Measurements from ENCODE around the gene ZCCHC13. TPM values are rescaled to one million over a fixed set of nuclear protein-coding genes. Genes with fewer than 3 reads are reported as not detected.

The ZCCHC13 gene
- total RNA-seq, 1 donor from 2014 or later = not detected

- DNase-seq (ENCODE audit: extremely low spot score, unreplicated experiment) = no peak
- Mint-ChIP-seq H3K27ac (no peak overlapping the region), H3K36me3 (no peaks in the 10 kb centered on the region), H3K27me3 (no peaks in the 10 kb centered on the region), H3K4me1 (ENCODE audit: unreplicated experiment) (no peaks in the 10 kb centered on the region), H3K4me3 (no peak overlapping the region), H3K9me3 (no peaks in the 10 kb centered on the region)
- TF ChIP-seq, protein P1, sequence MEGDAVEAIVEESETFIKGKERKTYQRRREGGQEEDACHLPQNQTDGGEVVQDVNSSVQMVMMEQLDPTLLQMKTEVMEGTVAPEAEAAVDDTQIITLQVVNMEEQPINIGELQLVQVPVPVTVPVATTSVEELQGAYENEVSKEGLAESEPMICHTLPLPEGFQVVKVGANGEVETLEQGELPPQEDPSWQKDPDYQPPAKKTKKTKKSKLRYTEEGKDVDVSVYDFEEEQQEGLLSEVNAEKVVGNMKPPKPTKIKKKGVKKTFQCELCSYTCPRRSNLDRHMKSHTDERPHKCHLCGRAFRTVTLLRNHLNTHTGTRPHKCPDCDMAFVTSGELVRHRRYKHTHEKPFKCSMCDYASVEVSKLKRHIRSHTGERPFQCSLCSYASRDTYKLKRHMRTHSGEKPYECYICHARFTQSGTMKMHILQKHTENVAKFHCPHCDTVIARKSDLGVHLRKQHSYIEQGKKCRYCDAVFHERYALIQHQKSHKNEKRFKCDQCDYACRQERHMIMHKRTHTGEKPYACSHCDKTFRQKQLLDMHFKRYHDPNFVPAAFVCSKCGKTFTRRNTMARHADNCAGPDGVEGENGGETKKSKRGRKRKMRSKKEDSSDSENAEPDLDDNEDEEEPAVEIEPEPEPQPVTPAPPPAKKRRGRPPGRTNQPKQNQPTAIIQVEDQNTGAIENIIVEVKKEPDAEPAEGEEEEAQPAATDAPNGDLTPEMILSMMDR (conservative IDR thresholded peaks at IDR 0.05) = no peak
These were observed 50.0 kb downstream of the ZCCHC13 start for GRCh38 chrX:74353984-74354383.

Small RNA genes lying within 50 kb of the gene (microRNA-seq; reads per million reads assigned to microRNA genes)
- 1,496 reads per million, percentile 84 among the genes with 10 or more reads in this experiment for gene MIR374A
- gene MIR545 = 7.2 reads per million, percentile 27 among the genes with 10 or more reads in this experiment

Other genes with a start within 250 kb of the ZCCHC13 start
- 10.0 and 17.0 TPM in 2 replicates for gene SLC16A2, start 117.3 kb downstream of the ZCCHC13 start, total RNA-seq (ENCODE audit: low replicate concordance)